ENCODE data around the gene GUK1. TPM values are rescaled to one million over a fixed set of nuclear protein-coding genes. Genes with fewer than 3 reads are reported as not detected.
"Not testable (repeated sequence)": the region's sequence is repeated elsewhere in the genome, so short reads cannot be mapped to it uniquely, and the experiment has no call there.

GUK1 gene
- total RNA-seq, 1 experiment from 2014 or later = 996 TPM

GRCh38 chr1:228110556-228110955 lies 29.5 kb upstream of the GUK1 start:
- H2AFZ ChIP-seq (ENCODE audit: low read length) = peak overlapping the region; percentile 96
- no peak overlapping the region for H3K4me3 ChIP-seq (ENCODE audit: low read length)
- H3K27ac ChIP-seq (ENCODE audit: low read length) = no peak overlapping the region
- H3F3A ChIP-seq (ENCODE audit: low read length, unreplicated experiment) = no peaks in the 10 kb centered on the region
- H3K9ac ChIP-seq (ENCODE audit: low read length) = no peak overlapping the region
- intact Hi-C loops (cut with micrococcal nuclease) = no loop called here
- H3K4me1 ChIP-seq (ENCODE audit: insufficient read depth, low read length) = peaks cover 17% of the 10 kb centered on the region
- ChIA-PET POLR2A (ENCODE audit: unreplicated experiment) (interaction anchor here (0.8 kb wide), 1 partner anchor 323 kb away, joined by 3 read pairs; no protein-coding TSS in a partner anchor), CTCF (interaction anchor here (1.0 to 1.4 kb wide), 2 partner anchors 20 to 111 kb away, joined by 3 to 10 read pairs; no protein-coding TSS in a partner anchor)
- H3K79me2 ChIP-seq (ENCODE audit: low read length) = peaks cover 24% of the 10 kb centered on the region
- no peaks in the 10 kb centered on the region for H4K20me1 ChIP-seq (ENCODE audit: low read length)
- H3K9me3 ChIP-seq (ENCODE audit: low read length) = no peaks in the 10 kb centered on the region
- TF ChIP-seq CTCF (conservative IDR thresholded peaks at IDR 0.05; ENCODE audit: low read depth, low read length) (no peak), EZH2phosphoT487 (IDR thresholded peaks at IDR 0.05; ENCODE audit: borderline replicate concordance, low read length) (no peak), EZH2 (IDR thresholded peaks at IDR 0.05; ENCODE audit: low read length, unreplicated experiment) (no peak)
- H3K4me2 ChIP-seq (ENCODE audit: low read length) = peak overlapping the region; percentile 86
- H3K36me3 ChIP-seq (ENCODE audit: low read depth, low read length) = peaks cover 17% of the 10 kb centered on the region; the same call in 1 of the 2 replicates
- H3K27me3 ChIP-seq (ENCODE audit: low read length) = no peaks in the 10 kb centered on the region
- DNase-seq = no peak
- H3K9me2 ChIP-seq (replicated peaks; ENCODE audit: low read length) = no peaks in the 10 kb centered on the region
- BruUV-seq (replicated peaks) = no TSS peak
- no peak for ATAC-seq

GRCh38 chr1:228111315-228111714 lies 28.8 kb upstream of the GUK1 start:
- Histone ChIP-seq H3K79me2 (ENCODE audit: low read length) (peaks cover 24% of the 10 kb centered on the region), H3K4me1 (ENCODE audit: insufficient read depth, low read length) (peaks cover 17% of the 10 kb centered on the region), H3K36me3 (ENCODE audit: low read depth, low read length) (peaks cover 11% of the 10 kb centered on the region; the same call in 1 of the 2 replicates)
- ATAC-seq; H3K27ac ChIP-seq (ENCODE audit: low read length); H4K20me1 ChIP-seq (ENCODE audit: low read length); intact Hi-C loops (cut with micrococcal nuclease); H3F3A ChIP-seq (ENCODE audit: low read length, unreplicated experiment); BruUV-seq (replicated peaks); H3K9me2 ChIP-seq (replicated peaks; ENCODE audit: low read length); H3K9me3 ChIP-seq (ENCODE audit: low read length); POLR2A ChIA-PET (ENCODE audit: unreplicated experiment); H3K4me2 ChIP-seq (ENCODE audit: low read length); H3K27me3 ChIP-seq (ENCODE audit: low read length); H3K4me3 ChIP-seq (ENCODE audit: low read length); H3K9ac ChIP-seq (ENCODE audit: low read length); CTCF ChIA-PET; DNase-seq; H2AFZ ChIP-seq (ENCODE audit: low read length): not testable (repeated sequence)

GRCh38 chr1:228112167-228112566 lies 27.9 kb upstream of the GUK1 start:
- ChIA-PET CTCF (no interaction called here), POLR2A (ENCODE audit: unreplicated experiment) (no interaction called here)
- ATAC-seq = no peak
- Histone ChIP-seq H3K4me3 (ENCODE audit: low read length) (no peak overlapping the region), H3K4me2 (ENCODE audit: low read length) (no peak overlapping the region), H3F3A (ENCODE audit: low read length, unreplicated experiment) (no peaks in the 10 kb centered on the region), H3K4me1 (ENCODE audit: insufficient read depth, low read length) (peaks cover 17% of the 10 kb centered on the region), H2AFZ (ENCODE audit: low read length) (no peak overlapping the region), H3K9ac (ENCODE audit: low read length) (no peak overlapping the region), H3K36me3 (ENCODE audit: low read depth, low read length) (0 out of 2 replicates have a peak, but pooled peaks cover 3% of the 10 kb centered on the region), H4K20me1 (ENCODE audit: low read length) (no peaks in the 10 kb centered on the region), H3K79me2 (ENCODE audit: low read length) (peaks cover 18% of the 10 kb centered on the region), H3K27ac (ENCODE audit: low read length) (no peak overlapping the region), H3K9me3 (ENCODE audit: low read length) (no peaks in the 10 kb centered on the region), H3K27me3 (ENCODE audit: low read length) (no peaks in the 10 kb centered on the region), H3K9me2 (replicated peaks; ENCODE audit: low read length) (no peaks in the 10 kb centered on the region)
- intact Hi-C loops (cut with micrococcal nuclease) = no loop called here
- BruUV-seq (replicated peaks) = no TSS peak
- TF ChIP-seq EZH2 (IDR thresholded peaks at IDR 0.05; ENCODE audit: low read length, unreplicated experiment) = no peak
- TF ChIP-seq CTCF (conservative IDR thresholded peaks at IDR 0.05; ENCODE audit: low read depth, low read length) = no peak
- TF ChIP-seq EZH2phosphoT487 (IDR thresholded peaks at IDR 0.05; ENCODE audit: borderline replicate concordance, low read length) = no peak
- DNase-seq = no peak

Data from PC-3 (cell line).